Lung (tissue), 12 donors: ENCODE results near the gene CCDC192. TPM values are rescaled to one million over a fixed set of nuclear protein-coding genes. Genes with fewer than 3 reads are reported as not detected.

ENCODE experiments used
- ATAC-seq: fragments of 200-7000 bp; cut with Tn5 transposase; one replicate; pipeline ENCODE4 v1.9.1; 2020; ENCODE audit warnings: moderate number of reproducible peaks; ENCODE audit not compliant: insufficient read depth, low FRiP score
- DNase-seq, 3 donors: peaks; one replicate each; pipeline ENCODE4 v3.0.0-alpha.2; 2013 to 2017
- H3K27ac ChIP-seq, 2 donors: one replicate each; pipeline ENCODE4 v1.5.1; 2013; ENCODE audit warnings: mild to moderate bottlenecking in 2 of 2, moderate library complexity in 2 of 2, control low read depth in 1 of 2, inconsistent platforms in 1 of 2, low read depth in 1 of 2, low read length in 1 of 2
- H3K27me3 ChIP-seq, 3 donors: one replicate each; pipeline ENCODE4 v1.5.1; 2013; ENCODE audit warnings: low read length in 2 of 3; ENCODE audit not compliant: control insufficient read depth in 3 of 3, insufficient read depth in 3 of 3
- H3K36me3 ChIP-seq, 4 donors: one replicate each; pipeline ENCODE4 v1.5.1; 2013; ENCODE audit warnings: low read length in 4 of 4, mild to moderate bottlenecking in 1 of 4, moderate library complexity in 1 of 4; ENCODE audit not compliant: control insufficient read depth in 4 of 4, insufficient read depth in 4 of 4
- H3K4me1 ChIP-seq, 5 donors: one replicate each; pipeline ENCODE4 v1.5.1; 2013; ENCODE audit warnings: low read length in 5 of 5, mild to moderate bottlenecking in 2 of 5, moderate library complexity in 1 of 5; ENCODE audit not compliant: control insufficient read depth in 5 of 5, insufficient read depth in 5 of 5
- H3K4me3 ChIP-seq: one replicate; pipeline ENCODE4 v1.5.1; 2013; ENCODE audit warnings: mild to moderate bottlenecking, control low read depth, moderate library complexity
- H3K9ac ChIP-seq, 2 donors: one replicate each; pipeline ENCODE4 v1.5.1; 2013; ENCODE audit warnings: low read length in 2 of 2, control low read depth in 1 of 2; ENCODE audit not compliant: insufficient read depth in 1 of 2
- H3K9me3 ChIP-seq, 4 donors: one replicate each; pipeline ENCODE4 v1.5.1; 2013; ENCODE audit warnings: low read length in 3 of 4, mild to moderate bottlenecking in 1 of 4, moderate library complexity in 1 of 4; ENCODE audit not compliant: control insufficient read depth in 4 of 4, insufficient read depth in 3 of 4
- WGBS, 2 donors: extraction: QIAGEN DNeasy Blood & Tissue Kit; methylation state at CpG; one replicate each; pipeline ENCODE4 v1.1.7; 2013; 5-methylcytosine and 5-hydroxymethylcytosine counted together
- polyA plus RNA-seq, 2 donors: library from polyadenylated mRNA; stranded (reverse); fragments of 200-250 nt; gene quantifications; one replicate each; pipeline ENCODE4 v1.2.1, GENCODE V29; 2013
- total RNA-seq, 2 donors: library from RNA; depleted of rRNA in 1 of 2; stranded (reverse); fragments of >200 nt in 1 of 2; gene quantifications; one replicate each; pipeline ENCODE4 v1.2.1, GENCODE V29; 2014 to 2021
- TF ChIP-seq, protein P1 (sequence below): IDR thresholded peaks from 2 replicates; pipeline ENCODE4 v1.5.1; 2012; ENCODE audit warnings: mild to moderate bottlenecking; ENCODE audit errors: control extremely low read depth, extremely low read depth
- donor health status: control.
- donor health status: control.
- donor health status: Bipolar disorder and iron deficiency.
- donor health status: healthy.
- donor health status: DM: yes; HTN: yes; CAD: no.

Gene CCDC192
- total and polyA plus RNA-seq, 4 donors = 0.08 to 0.47 (median 0.40) TPM; not detected in 1

DNA sequence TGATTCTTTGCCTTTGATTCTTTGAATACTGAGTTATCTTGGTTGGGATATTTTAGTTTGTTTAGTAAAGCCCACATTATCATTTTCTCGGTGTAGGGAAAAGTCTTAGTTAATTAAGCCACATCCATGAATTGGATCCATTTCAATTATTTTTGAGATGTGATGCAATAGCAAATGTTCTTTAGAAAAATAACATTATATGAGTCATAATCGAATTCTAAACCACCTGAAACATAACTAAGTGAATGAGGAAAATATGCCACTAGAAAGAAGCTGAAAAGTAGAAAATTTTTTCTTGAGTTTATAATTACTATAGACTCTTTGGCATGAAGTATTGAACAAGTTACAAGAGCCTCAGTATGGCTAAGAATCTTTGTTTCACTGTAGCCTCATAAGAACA lies 17.5 kb upstream of the CCDC192 start:
- Histone ChIP-seq H3K9me3 (no peaks in the 10 kb centered on the region), H3K9ac (no peak overlapping the region), H3K27me3 (no peaks in the 10 kb centered on the region), H3K36me3 (no peaks in the 10 kb centered on the region), H3K4me1 (peaks cover 0 to 14% (median 3%) of the 10 kb centered on the region in 5 donors), H3K4me3 (no peak overlapping the region), H3K27ac (no peak overlapping the region)
- WGBS, 2 donors = 68 to 86% methylated on average over 2 of the region's 2 CpGs
- ATAC-seq (no peak), DNase-seq (no peak)
- TF ChIP-seq, protein P1, sequence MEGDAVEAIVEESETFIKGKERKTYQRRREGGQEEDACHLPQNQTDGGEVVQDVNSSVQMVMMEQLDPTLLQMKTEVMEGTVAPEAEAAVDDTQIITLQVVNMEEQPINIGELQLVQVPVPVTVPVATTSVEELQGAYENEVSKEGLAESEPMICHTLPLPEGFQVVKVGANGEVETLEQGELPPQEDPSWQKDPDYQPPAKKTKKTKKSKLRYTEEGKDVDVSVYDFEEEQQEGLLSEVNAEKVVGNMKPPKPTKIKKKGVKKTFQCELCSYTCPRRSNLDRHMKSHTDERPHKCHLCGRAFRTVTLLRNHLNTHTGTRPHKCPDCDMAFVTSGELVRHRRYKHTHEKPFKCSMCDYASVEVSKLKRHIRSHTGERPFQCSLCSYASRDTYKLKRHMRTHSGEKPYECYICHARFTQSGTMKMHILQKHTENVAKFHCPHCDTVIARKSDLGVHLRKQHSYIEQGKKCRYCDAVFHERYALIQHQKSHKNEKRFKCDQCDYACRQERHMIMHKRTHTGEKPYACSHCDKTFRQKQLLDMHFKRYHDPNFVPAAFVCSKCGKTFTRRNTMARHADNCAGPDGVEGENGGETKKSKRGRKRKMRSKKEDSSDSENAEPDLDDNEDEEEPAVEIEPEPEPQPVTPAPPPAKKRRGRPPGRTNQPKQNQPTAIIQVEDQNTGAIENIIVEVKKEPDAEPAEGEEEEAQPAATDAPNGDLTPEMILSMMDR = no peak

DNA sequence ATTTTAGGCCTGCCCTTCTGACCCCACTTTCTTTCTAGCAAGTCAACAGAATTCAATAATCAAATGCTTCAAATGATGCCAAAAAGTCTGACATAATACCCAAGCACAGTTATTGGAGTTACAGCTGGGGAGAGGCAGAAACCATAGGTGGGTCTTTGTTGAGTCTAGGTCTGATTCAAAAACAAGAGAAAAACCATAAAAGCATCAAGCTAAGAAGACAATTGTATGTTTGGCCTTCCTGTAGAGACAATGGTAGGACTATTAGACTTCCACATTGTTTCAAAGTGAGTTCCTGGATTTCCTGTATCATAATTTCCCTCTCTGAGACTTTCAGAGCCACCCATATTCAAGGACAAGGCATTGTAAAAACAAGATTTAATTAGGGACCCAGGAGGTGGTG lies 16.8 kb upstream of the CCDC192 start:
- H3K4me3 ChIP-seq = no peak overlapping the region
- DNase-seq (no peak), ATAC-seq (no peak)
- no peaks in the 10 kb centered on the region for H3K36me3 ChIP-seq
- peaks cover 0 to 14% (median 3%) of the 10 kb centered on the region in 5 donors for H3K4me1 ChIP-seq
- TF ChIP-seq, protein P1 = no peak
- no peaks in the 10 kb centered on the region for H3K9me3 ChIP-seq
- no peaks in the 10 kb centered on the region for H3K27me3 ChIP-seq
- H3K9ac ChIP-seq = no peak overlapping the region
- peak overlapping the region in 1 of 2 donors; percentile 9 for H3K27ac ChIP-seq

DNA sequence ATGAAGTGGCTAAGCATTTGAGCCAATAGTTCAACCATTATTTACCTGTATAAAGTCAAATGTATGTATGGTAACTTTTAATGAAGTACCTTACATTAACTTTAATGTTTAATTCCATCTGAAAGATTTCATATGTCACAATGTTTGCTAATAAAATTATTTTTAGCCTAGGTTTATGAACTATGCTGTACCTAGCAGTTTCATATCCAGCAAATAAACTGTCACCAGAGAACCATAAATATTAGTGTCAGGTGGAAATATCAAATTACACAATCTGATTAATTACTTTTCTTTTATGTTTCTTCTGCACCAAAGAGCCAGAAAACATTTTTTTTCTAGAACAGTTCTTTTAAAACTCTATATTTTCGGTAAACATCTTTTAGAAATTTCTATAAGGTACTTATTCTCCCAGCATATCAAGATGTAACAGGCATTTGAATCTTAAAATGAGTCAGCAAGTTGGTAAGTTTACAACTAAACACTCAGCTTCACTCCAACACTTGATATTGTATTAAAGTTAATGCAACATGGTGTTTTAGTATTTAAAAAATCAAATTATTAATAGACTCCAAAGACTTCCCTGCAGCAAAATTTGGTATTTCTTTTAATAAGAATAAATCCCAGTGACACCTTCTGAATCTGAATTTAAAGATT lies 8.5 kb upstream of the CCDC192 start:
- Histone ChIP-seq H3K27me3 (no peaks in the 10 kb centered on the region), H3K4me1 (peaks cover 0 to 6% (median 3%) of the 10 kb centered on the region in 5 donors), H3K4me3 (no peak overlapping the region), H3K27ac (no peak overlapping the region), H3K36me3 (no peaks in the 10 kb centered on the region), H3K9ac (no peak overlapping the region), H3K9me3 (no peaks in the 10 kb centered on the region)
- ATAC-seq (no peak), DNase-seq (no peak)
- 84 to 95% methylated on average over 1 of the region's 1 CpG for WGBS, 2 donors
- TF ChIP-seq, protein P1 = no peak

DNA sequence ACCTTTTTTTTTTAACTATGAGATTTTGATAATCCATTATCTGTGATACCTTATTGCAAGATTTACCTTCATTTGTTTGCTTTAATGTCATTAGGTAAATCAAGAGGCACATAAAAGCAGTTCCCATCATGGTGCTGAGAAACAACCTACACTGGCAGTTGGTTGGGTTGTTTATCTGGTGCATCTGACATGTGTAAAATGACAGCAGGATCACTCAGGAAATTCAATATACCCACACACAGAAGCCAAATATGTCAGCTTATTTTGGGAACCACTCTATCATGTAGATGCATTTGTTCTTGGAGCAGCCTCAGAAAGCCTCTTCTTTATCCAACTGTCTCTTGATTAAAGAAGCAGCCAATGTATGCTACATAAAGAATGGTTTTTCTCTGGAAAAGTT lies 7.8 kb upstream of the CCDC192 start:
- Histone ChIP-seq H3K36me3 (no peaks in the 10 kb centered on the region), H3K9me3 (no peaks in the 10 kb centered on the region), H3K4me3 (no peak overlapping the region), H3K9ac (no peak overlapping the region), H3K27ac (no peak overlapping the region), H3K4me1 (peaks cover 0 to 6% (median 3%) of the 10 kb centered on the region in 5 donors), H3K27me3 (no peaks in the 10 kb centered on the region)
- ATAC-seq (no peak), DNase-seq (no peak)
- TF ChIP-seq, protein P1 = no peak
